Liver (tissue), 9 donors: ENCODE measurements around the gene MIPEP. TPM values are rescaled to one million over a fixed set of nuclear protein-coding genes. Genes with fewer than 3 reads are reported as not detected.

Experiments used
- DNase-seq: peaks from one replicate; pipeline ENCODE4 v3.0.0-alpha.2; 2017; ENCODE audit warnings: low spot score
- H3K27ac ChIP-seq, 2 donors: one replicate each; pipeline ENCODE4 v1.7.0; 2013; ENCODE audit warnings: inconsistent platforms in 2 of 2, low read length in 2 of 2, control low read depth in 1 of 2, low read depth in 1 of 2, mild to moderate bottlenecking in 1 of 2
- H3K27me3 ChIP-seq, 4 donors: one replicate each; pipeline versions ENCODE4 v1.6.1 to v1.7.0; 2013; ENCODE audit warnings: low read length in 3 of 4, inconsistent platforms in 1 of 4, mild to moderate bottlenecking in 1 of 4, moderate library complexity in 1 of 4; ENCODE audit not compliant: control insufficient read depth in 4 of 4, insufficient read depth in 4 of 4
- H3K36me3 ChIP-seq, 4 donors: one replicate each; pipeline versions ENCODE4 v1.6.1 to v1.7.0; 2013; ENCODE audit warnings: low read length in 3 of 4, mild to moderate bottlenecking in 3 of 4, low read depth in 1 of 4, moderate library complexity in 1 of 4; ENCODE audit not compliant: control insufficient read depth in 4 of 4, insufficient read depth in 3 of 4
- H3K4me1 ChIP-seq, 4 donors: one replicate each; pipeline versions ENCODE4 v1.6.1 to v1.7.0; 2013; ENCODE audit warnings: low read length in 3 of 4, mild to moderate bottlenecking in 3 of 4, moderate library complexity in 1 of 4; ENCODE audit not compliant: control insufficient read depth in 4 of 4, insufficient read depth in 4 of 4
- H3K4me3 ChIP-seq, 3 donors: one replicate each; pipeline versions ENCODE4 v1.6.1 to v1.7.0; 2013; ENCODE audit warnings: low read length in 3 of 3, control low read depth in 1 of 3, low read depth in 1 of 3, mild to moderate bottlenecking in 1 of 3
- H3K9ac ChIP-seq, 2 donors: one replicate each; pipeline ENCODE4 v1.7.0; 2013; ENCODE audit warnings: low read length in 2 of 2, mild to moderate bottlenecking in 2 of 2, moderate library complexity in 2 of 2, control low read depth in 1 of 2, low read depth in 1 of 2
- H3K9me3 ChIP-seq, 4 donors: one replicate each; pipeline versions ENCODE4 v1.6.1 to v1.7.0; 2013; ENCODE audit warnings: low read length in 3 of 4; ENCODE audit not compliant: control insufficient read depth in 4 of 4
- EGR1 ChIP-seq, 2 donors: IDR thresholded peaks; 2 replicates each; pipeline ENCODE4 v1.6.1; 2016 to 2018; ENCODE audit warnings: antibody characterized with exemption in 2 of 2, low read depth in 2 of 2
- FOXA1 ChIP-seq: IDR thresholded peaks from 2 replicates; pipeline ENCODE4 v1.6.1; 2016; ENCODE audit warnings: antibody characterized with exemption
- FOXA2 ChIP-seq: IDR thresholded peaks from 2 replicates; pipeline ENCODE4 v1.6.1; 2016; ENCODE audit warnings: antibody characterized with exemption
- GABPA ChIP-seq, 2 donors: IDR thresholded peaks in 1 of 2; conservative IDR thresholded peaks in 1 of 2; 2 replicates each; pipeline ENCODE4 v1.6.1; 2016; ENCODE audit warnings: antibody characterized with exemption in 2 of 2, mild to moderate bottlenecking in 1 of 2, moderate library complexity in 1 of 2
- HNF4A ChIP-seq, 2 donors: conservative IDR thresholded peaks; 2 replicates each; pipeline ENCODE4 v1.6.1; 2016; ENCODE audit warnings: antibody characterized with exemption in 2 of 2, mild to moderate bottlenecking in 2 of 2
- HNF4G ChIP-seq: IDR thresholded peaks from 2 replicates; pipeline ENCODE4 v1.6.1; 2016; ENCODE audit warnings: antibody characterized with exemption
- JUND ChIP-seq, 2 donors: IDR thresholded peaks; 2 replicates each; pipeline ENCODE4 v1.6.1; 2016; ENCODE audit warnings: antibody characterized with exemption in 2 of 2
- NR2F2 ChIP-seq: IDR thresholded peaks from 2 replicates; pipeline ENCODE4 v1.6.1; 2016; ENCODE audit warnings: antibody characterized with exemption
- RAD21 ChIP-seq, 2 donors: IDR thresholded peaks; 2 replicates each; pipeline ENCODE4 v1.6.1; 2016; ENCODE audit warnings: antibody characterized with exemption in 2 of 2, mild to moderate bottlenecking in 2 of 2
- SP1 ChIP-seq: IDR thresholded peaks from 2 replicates; pipeline ENCODE4 v1.6.1; 2018; ENCODE audit warnings: antibody characterized with exemption, mild to moderate bottlenecking
- TAF1 ChIP-seq: conservative IDR thresholded peaks from 2 replicates; pipeline ENCODE4 v1.6.1; 2016; ENCODE audit warnings: antibody characterized with exemption, mild to moderate bottlenecking
- YY1 ChIP-seq: IDR thresholded peaks from 2 replicates; pipeline ENCODE4 v1.6.1; 2016; ENCODE audit warnings: antibody characterized with exemption, mild to moderate bottlenecking
- WGBS: extraction: QIAGEN DNeasy Blood & Tissue Kit; methylation state at CpG from one replicate; pipeline ENCODE4 v1.1.7; 2013; 5-methylcytosine and 5-hydroxymethylcytosine counted together
- polyA plus RNA-seq, 2 donors: library from polyadenylated mRNA; stranded (reverse) in 1 of 2; unstranded in 1 of 2; fragments of 200-250 nt in 1 of 2; fragments of >200 nt in 1 of 2; fragmentation: Nextera tagmentation in 1 of 2; extraction: Ambion mirVana in 1 of 2; gene quantifications; one replicate each; pipeline versions ENCODE4 v1.2.1 to v1.2.3, GENCODE V29; 2013 to 2015
- total RNA-seq, 2 donors: library from RNA; depleted of rRNA; stranded (reverse); fragments of >200 nt; gene quantifications; one replicate each; pipeline ENCODE4 v1.2.3, GENCODE V29; 2014
- TF ChIP-seq, protein P1 (sequence below): IDR thresholded peaks from 2 replicates; pipeline ENCODE4 v1.6.1; 2016; ENCODE audit warnings: antibody characterized with exemption
- TF ChIP-seq, protein P2 (sequence below): IDR thresholded peaks from 2 replicates; pipeline ENCODE4 v1.6.1; 2016; ENCODE audit warnings: antibody characterized with exemption, mild to moderate bottlenecking
- TF ChIP-seq, protein P3 (sequence below): IDR thresholded peaks from 2 replicates; pipeline ENCODE4 v1.6.1; 2016; ENCODE audit warnings: antibody characterized with exemption
- TF ChIP-seq, protein P4 (sequence below): fragments of 150-350 bp; IDR thresholded peaks from 2 replicates; pipeline ENCODE4 v1.5.1; 2017; ENCODE audit warnings: improper control_type of control experiment, low read depth, low read length; ENCODE audit not compliant: missing input control
- donor health status: healthy.
- donor health status: healthy.
- donor health status: healthy.
- donor health status: healthy.
- donor health status: healthy.

The MIPEP gene
- total and polyA plus RNA-seq, 4 donors: 7.4 to 11.7 (median 10.2) TPM

DNA sequence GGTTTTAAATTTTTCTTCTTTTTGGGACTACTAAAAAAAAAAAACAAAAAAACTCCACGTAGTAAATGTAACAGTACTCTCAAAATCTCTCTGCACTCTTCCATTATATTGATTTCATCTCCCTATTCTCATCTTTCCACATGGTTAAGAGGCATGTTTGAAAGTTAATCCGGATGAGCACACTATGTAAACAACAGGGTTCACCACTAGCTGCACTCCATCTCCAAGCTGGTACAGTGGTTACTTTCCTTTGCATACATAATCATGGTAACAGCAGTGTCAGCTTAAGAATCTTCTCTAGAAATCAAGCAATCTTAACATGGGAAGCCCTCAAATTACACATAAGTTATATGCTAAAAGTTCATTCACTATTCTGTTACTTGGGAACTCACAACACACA lies 92.6 kb downstream of the MIPEP start:
- no peak overlapping the region for H3K27ac ChIP-seq
- WGBS: 64% methylated on average over 2 of the region's 2 CpGs

DNA sequence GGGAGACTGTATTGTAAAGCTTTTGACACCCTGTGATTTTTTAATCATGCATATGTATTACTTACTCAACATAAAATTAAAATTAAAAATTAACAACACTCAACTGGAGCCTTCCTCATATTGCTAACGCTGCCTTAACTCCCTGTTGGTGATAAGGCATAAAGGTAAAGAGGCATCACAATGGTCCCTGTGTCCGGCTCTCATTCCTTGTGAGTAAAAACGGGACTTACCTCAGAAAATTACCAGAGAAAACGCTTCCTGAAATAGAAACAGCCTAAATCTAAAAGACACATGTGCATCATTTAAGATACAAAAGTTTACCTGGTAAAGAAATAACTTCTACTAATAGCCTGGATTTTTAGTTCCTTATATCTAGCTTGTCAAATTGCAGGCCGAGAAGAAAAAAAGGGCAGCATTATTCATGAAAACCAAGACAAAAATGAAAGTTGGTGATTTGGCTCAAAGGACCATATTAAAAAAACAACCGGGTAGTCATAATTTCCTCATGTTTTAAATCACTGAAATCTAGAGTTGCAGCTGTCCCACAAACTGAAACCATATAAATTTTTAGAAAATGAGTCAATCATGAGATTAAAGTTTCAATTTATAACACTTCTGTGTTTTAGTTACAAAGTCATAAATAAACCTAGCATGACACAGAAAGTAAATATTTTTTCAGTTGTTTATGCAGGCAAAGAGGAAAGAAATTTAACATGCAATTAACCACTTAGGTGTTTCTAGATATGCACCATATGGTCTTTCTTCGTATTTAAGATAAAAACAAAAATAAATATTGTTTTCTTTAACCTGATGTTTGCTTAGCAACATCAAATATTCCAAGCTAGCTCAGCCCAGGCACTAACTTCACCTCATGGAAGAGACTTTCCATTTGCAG lies 94.7 kb downstream of the MIPEP start:
- H3K4me1 ChIP-seq: no peaks in the 10 kb centered on the region
- DNase-seq: no peak
- WGBS: 81% methylated on average over 7 of the region's 7 CpGs
- no peaks in the 10 kb centered on the region for H3K36me3 ChIP-seq
- H3K4me3 ChIP-seq: no peak overlapping the region
- no peak overlapping the region for H3K9ac ChIP-seq
- H3K27me3 ChIP-seq: no peaks in the 10 kb centered on the region
- no peak overlapping the region for H3K27ac ChIP-seq
- H3K9me3 ChIP-seq: no peaks in the 10 kb centered on the region
- no peak for TF ChIP-seq NR2F2
- TF ChIP-seq, protein P1, sequence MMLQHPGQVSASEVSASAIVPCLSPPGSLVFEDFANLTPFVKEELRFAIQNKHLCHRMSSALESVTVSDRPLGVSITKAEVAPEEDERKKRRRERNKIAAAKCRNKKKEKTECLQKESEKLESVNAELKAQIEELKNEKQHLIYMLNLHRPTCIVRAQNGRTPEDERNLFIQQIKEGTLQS: no peak
- no peak for TF ChIP-seq FOXA2
- TF ChIP-seq HNF4A (conservative IDR thresholded peaks at IDR 0.05): no peak
- TF ChIP-seq, protein P2, sequence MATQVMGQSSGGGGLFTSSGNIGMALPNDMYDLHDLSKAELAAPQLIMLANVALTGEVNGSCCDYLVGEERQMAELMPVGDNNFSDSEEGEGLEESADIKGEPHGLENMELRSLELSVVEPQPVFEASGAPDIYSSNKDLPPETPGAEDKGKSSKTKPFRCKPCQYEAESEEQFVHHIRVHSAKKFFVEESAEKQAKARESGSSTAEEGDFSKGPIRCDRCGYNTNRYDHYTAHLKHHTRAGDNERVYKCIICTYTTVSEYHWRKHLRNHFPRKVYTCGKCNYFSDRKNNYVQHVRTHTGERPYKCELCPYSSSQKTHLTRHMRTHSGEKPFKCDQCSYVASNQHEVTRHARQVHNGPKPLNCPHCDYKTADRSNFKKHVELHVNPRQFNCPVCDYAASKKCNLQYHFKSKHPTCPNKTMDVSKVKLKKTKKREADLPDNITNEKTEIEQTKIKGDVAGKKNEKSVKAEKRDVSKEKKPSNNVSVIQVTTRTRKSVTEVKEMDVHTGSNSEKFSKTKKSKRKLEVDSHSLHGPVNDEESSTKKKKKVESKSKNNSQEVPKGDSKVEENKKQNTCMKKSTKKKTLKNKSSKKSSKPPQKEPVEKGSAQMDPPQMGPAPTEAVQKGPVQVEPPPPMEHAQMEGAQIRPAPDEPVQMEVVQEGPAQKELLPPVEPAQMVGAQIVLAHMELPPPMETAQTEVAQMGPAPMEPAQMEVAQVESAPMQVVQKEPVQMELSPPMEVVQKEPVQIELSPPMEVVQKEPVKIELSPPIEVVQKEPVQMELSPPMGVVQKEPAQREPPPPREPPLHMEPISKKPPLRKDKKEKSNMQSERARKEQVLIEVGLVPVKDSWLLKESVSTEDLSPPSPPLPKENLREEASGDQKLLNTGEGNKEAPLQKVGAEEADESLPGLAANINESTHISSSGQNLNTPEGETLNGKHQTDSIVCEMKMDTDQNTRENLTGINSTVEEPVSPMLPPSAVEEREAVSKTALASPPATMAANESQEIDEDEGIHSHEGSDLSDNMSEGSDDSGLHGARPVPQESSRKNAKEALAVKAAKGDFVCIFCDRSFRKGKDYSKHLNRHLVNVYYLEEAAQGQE: no peak
- no peak for TF ChIP-seq TAF1
- no peak for TF ChIP-seq EGR1 (IDR thresholded peaks at IDR 0.05; ENCODE audit: low read depth in 2 of 2)
- no peak for TF ChIP-seq SP1
- TF ChIP-seq JUND (IDR thresholded peaks at IDR 0.05): no peak
- no peak for TF ChIP-seq FOXA1
- no peak for TF ChIP-seq RAD21 (IDR thresholded peaks at IDR 0.05)
- TF ChIP-seq YY1: no peak
- no peak for TF ChIP-seq GABPA (IDR thresholded peaks at IDR 0.05 in 1 of 2, conservative IDR thresholded peaks at IDR 0.05 in 1 of 2)
- no peak for TF ChIP-seq HNF4G
- TF ChIP-seq, protein P3, sequence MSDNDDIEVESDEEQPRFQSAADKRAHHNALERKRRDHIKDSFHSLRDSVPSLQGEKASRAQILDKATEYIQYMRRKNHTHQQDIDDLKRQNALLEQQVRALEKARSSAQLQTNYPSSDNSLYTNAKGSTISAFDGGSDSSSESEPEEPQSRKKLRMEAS: no peak

More for the DNA sequence above, 92.6 kb downstream of the MIPEP start:
- Histone ChIP-seq H3K27me3 (no peaks in the 10 kb centered on the region), H3K9ac (no peak overlapping the region), H3K9me3 (no peaks in the 10 kb centered on the region), H3K4me3 (no peak overlapping the region), H3K36me3 (no peaks in the 10 kb centered on the region), H3K4me1 (no peaks in the 10 kb centered on the region)
- no peak for DNase-seq
- TF ChIP-seq HNF4G (no peak), HNF4A (conservative IDR thresholded peaks at IDR 0.05) (no peak), SP1 (no peak), FOXA2 (peak; percentile 33), NR2F2 (no peak)
- TF ChIP-seq, protein P4, sequence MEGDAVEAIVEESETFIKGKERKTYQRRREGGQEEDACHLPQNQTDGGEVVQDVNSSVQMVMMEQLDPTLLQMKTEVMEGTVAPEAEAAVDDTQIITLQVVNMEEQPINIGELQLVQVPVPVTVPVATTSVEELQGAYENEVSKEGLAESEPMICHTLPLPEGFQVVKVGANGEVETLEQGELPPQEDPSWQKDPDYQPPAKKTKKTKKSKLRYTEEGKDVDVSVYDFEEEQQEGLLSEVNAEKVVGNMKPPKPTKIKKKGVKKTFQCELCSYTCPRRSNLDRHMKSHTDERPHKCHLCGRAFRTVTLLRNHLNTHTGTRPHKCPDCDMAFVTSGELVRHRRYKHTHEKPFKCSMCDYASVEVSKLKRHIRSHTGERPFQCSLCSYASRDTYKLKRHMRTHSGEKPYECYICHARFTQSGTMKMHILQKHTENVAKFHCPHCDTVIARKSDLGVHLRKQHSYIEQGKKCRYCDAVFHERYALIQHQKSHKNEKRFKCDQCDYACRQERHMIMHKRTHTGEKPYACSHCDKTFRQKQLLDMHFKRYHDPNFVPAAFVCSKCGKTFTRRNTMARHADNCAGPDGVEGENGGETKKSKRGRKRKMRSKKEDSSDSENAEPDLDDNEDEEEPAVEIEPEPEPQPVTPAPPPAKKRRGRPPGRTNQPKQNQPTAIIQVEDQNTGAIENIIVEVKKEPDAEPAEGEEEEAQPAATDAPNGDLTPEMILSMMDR: no peak
- TF ChIP-seq, protein P1: no peak
- TF ChIP-seq, protein P2: no peak
